Measurements from ENCODE around the gene MCM8. TPM values are rescaled to one million over a fixed set of nuclear protein-coding genes. Genes with fewer than 3 reads are reported as not detected.

The MCM8 gene
- total and polyA plus RNA-seq, 2 donors (not counting 1 experiment from before 2014, with no cell fraction given): 4.4 to 13.8 TPM

GRCh38 chr20:5980720-5981538 lies 30.5 kb downstream of the MCM8 start:
- H3K27me3 ChIP-seq (replicated peaks in 1 of 4; ENCODE audit: control extremely low read depth in 1 of 4, control insufficient read depth in 3 of 4, insufficient read depth in 4 of 4, low read length in 3 of 4): no peaks in the 10 kb centered on the region

DNA sequence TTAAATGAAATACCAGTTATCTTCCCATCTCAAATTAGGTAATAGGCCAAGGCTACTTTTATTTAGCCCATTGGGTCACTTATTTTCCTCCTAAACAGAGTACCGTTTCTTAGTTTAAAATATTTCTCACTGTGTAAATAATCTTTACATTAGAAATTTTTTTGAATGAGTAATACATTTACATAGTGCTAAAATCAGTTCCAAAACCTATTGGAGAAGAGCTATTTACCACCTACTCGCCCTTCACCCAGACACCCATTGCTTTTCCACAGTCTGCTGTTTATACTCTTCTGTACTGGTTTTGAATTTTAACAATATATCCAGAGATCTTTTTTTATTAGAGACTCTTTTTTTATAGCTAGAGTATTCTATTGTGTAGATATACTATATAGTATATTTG lies 36.9 kb downstream of the MCM8 start:
- H3K27me3 ChIP-seq (replicated peaks in 1 of 4; ENCODE audit: control extremely low read depth in 1 of 4, control insufficient read depth in 3 of 4, insufficient read depth in 4 of 4, low read length in 3 of 4): no peaks in the 10 kb centered on the region
- POLR2A ChIA-PET: no interaction called here
- DNase-seq (no peak), ATAC-seq (ENCODE audit: low read depth) (no peak)
- H3K4me1 Mint-ChIP-seq: no peaks in the 10 kb centered on the region
- WGBS (ENCODE audit: insufficient coverage): no CpG with 5 or more reads among the region's 2 CpGs
- H3K4me1 ChIP-seq (ENCODE audit: control insufficient read depth in 2 of 2, insufficient read depth in 2 of 2, low read length in 2 of 2): no peaks in the 10 kb centered on the region
- H3K79me2 ChIP-seq (ENCODE audit: control insufficient read depth, insufficient read depth, low read length): no peaks in the 10 kb centered on the region
- H3K4me2 ChIP-seq (replicated peaks; ENCODE audit: low read depth, low read length, poor library complexity, severe bottlenecking): no peak overlapping the region
- H3K36me3 ChIP-seq (replicated peaks in 1 of 2; ENCODE audit: control extremely low read depth in 1 of 2, control insufficient read depth in 1 of 2, extremely low read depth in 1 of 2, insufficient read depth in 2 of 2, low read length in 1 of 2): peaks cover 3 to 22% of the 10 kb centered on the region in 2 experiments
- H2AFZ ChIP-seq (ENCODE audit: insufficient read depth, low read depth, low read length, poor library complexity, severe bottlenecking): no peak overlapping the region
- TF ChIP-seq EZH2 (IDR thresholded peaks at IDR 0.05; ENCODE audit: borderline replicate concordance, insufficient read depth, low read depth, low read length, poor library complexity, severe bottlenecking): no peak
- TF ChIP-seq, protein P1, sequence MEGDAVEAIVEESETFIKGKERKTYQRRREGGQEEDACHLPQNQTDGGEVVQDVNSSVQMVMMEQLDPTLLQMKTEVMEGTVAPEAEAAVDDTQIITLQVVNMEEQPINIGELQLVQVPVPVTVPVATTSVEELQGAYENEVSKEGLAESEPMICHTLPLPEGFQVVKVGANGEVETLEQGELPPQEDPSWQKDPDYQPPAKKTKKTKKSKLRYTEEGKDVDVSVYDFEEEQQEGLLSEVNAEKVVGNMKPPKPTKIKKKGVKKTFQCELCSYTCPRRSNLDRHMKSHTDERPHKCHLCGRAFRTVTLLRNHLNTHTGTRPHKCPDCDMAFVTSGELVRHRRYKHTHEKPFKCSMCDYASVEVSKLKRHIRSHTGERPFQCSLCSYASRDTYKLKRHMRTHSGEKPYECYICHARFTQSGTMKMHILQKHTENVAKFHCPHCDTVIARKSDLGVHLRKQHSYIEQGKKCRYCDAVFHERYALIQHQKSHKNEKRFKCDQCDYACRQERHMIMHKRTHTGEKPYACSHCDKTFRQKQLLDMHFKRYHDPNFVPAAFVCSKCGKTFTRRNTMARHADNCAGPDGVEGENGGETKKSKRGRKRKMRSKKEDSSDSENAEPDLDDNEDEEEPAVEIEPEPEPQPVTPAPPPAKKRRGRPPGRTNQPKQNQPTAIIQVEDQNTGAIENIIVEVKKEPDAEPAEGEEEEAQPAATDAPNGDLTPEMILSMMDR (IDR thresholded peaks at IDR 0.05): no peak
- H3K4me3 ChIP-seq (ENCODE audit: control extremely low read depth in 1 of 5, extremely low read depth in 1 of 5, insufficient read depth in 1 of 5, low read depth in 2 of 5, low read length in 4 of 5): no peak overlapping the region
- H3K9me3 Mint-ChIP-seq (ENCODE audit: insufficient read depth): no peaks in the 10 kb centered on the region
- H4K20me1 ChIP-seq (ENCODE audit: control insufficient read depth, insufficient read depth, low read length, poor library complexity, severe bottlenecking): no peaks in the 10 kb centered on the region
- H3K27me3 Mint-ChIP-seq: no peaks in the 10 kb centered on the region
- H3K9me3 ChIP-seq (ENCODE audit: control extremely low read depth in 1 of 3, control insufficient read depth in 2 of 3, insufficient read depth in 1 of 3, low read length in 2 of 3): no peaks in the 10 kb centered on the region
- no peak overlapping the region for H3K27ac ChIP-seq (ENCODE audit: low read length in 2 of 2)
- no peak overlapping the region for H3K4me3 Mint-ChIP-seq
- intact Hi-C loops (cut with micrococcal nuclease): no loop called here
- H3K27ac Mint-ChIP-seq: no peak overlapping the region
- CTCF ChIA-PET: no interaction called here
- H3K9ac ChIP-seq (ENCODE audit: low read length): no peak overlapping the region

More at GRCh38 chr20:5980720-5981538, 30.5 kb downstream of the MCM8 start:
- Histone ChIP-seq H3K4me2 (replicated peaks; ENCODE audit: low read depth, low read length, poor library complexity, severe bottlenecking) (no peak overlapping the region), H3K36me3 (replicated peaks in 1 of 2; ENCODE audit: control extremely low read depth in 1 of 2, control insufficient read depth in 1 of 2, extremely low read depth in 1 of 2, insufficient read depth in 2 of 2, low read length in 1 of 2) (peaks cover 2 to 38% of the 10 kb centered on the region in 2 experiments), H3K4me1 (ENCODE audit: control insufficient read depth in 2 of 2, insufficient read depth in 2 of 2, low read length in 2 of 2) (no peaks in the 10 kb centered on the region), H2AFZ (ENCODE audit: insufficient read depth, low read depth, low read length, poor library complexity, severe bottlenecking) (no peak overlapping the region), H3K79me2 (ENCODE audit: control insufficient read depth, insufficient read depth, low read length) (no peaks in the 10 kb centered on the region), H3K27ac (ENCODE audit: low read length in 2 of 2) (no peak overlapping the region), H3K9ac (ENCODE audit: low read length) (no peak overlapping the region), H3K4me3 (ENCODE audit: control extremely low read depth in 1 of 5, extremely low read depth in 1 of 5, insufficient read depth in 1 of 5, low read depth in 2 of 5, low read length in 4 of 5) (no peak overlapping the region), H3K9me3 (ENCODE audit: control extremely low read depth in 1 of 3, control insufficient read depth in 2 of 3, insufficient read depth in 1 of 3, low read length in 2 of 3) (no peaks in the 10 kb centered on the region), H4K20me1 (ENCODE audit: control insufficient read depth, insufficient read depth, low read length, poor library complexity, severe bottlenecking) (no peaks in the 10 kb centered on the region)
- TF ChIP-seq EZH2 (IDR thresholded peaks at IDR 0.05; ENCODE audit: borderline replicate concordance, insufficient read depth, low read depth, low read length, poor library complexity, severe bottlenecking): no peak
- TF ChIP-seq, protein P1 (IDR thresholded peaks at IDR 0.05): no peak
- DNase-seq (no peak), ATAC-seq (ENCODE audit: low read depth) (no peak)
- no peaks in the 10 kb centered on the region for H3K27me3 Mint-ChIP-seq
- 100% methylated on average over 1 of the region's 5 CpGs for WGBS (ENCODE audit: insufficient coverage)
- H3K27ac Mint-ChIP-seq: no peak overlapping the region
- CTCF ChIA-PET: interaction anchor here (0.6 to 1.4 kb wide), 3 partner anchors 20 to 451 kb away, joined by 3 to 4 read pairs (median 3); no protein-coding TSS in a partner anchor
- H3K9me3 Mint-ChIP-seq (ENCODE audit: insufficient read depth): no peaks in the 10 kb centered on the region
- H3K4me3 Mint-ChIP-seq: no peak overlapping the region
- intact Hi-C loops (cut with micrococcal nuclease): no loop called here
- POLR2A ChIA-PET: no interaction called here
- no peaks in the 10 kb centered on the region for H3K4me1 Mint-ChIP-seq
